Measurements from ENCODE around the gene PGS1. TPM values are rescaled to one million over a fixed set of nuclear protein-coding genes. Genes with fewer than 3 reads are reported as not detected.

The PGS1 gene
- total RNA-seq, 1 donor from 2014 or later = 22.7 TPM

DNA sequence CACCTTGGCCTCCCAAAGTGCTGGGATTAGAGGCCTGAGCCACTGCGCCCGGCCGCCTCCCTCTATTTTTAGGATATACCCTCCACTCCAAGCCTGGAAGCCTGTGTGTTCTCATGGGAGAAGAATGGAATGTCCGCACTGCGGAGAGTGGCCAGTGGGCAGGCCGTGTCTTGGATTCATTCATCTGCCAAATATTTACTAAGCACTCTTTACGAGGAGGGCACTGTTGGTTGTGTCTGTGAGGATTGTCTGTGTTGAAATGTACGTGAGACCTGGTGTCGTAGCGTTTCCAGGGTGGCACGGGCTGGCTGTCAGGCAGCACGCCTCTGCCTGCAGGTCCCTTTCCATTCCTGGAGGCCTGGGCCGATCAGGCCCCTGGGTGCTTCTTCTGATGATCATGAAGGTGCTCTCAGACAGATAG, 19.2 kb downstream of the PGS1 start:
- no peak overlapping the region for H3K4me3 Mint-ChIP-seq (ENCODE audit: unreplicated experiment)
- H3K27ac Mint-ChIP-seq (ENCODE audit: unreplicated experiment) = peak overlapping the region; percentile 81
- peaks cover 38% of the 10 kb centered on the region for H3K36me3 Mint-ChIP-seq (ENCODE audit: low read depth)
- TF ChIP-seq, protein P1, sequence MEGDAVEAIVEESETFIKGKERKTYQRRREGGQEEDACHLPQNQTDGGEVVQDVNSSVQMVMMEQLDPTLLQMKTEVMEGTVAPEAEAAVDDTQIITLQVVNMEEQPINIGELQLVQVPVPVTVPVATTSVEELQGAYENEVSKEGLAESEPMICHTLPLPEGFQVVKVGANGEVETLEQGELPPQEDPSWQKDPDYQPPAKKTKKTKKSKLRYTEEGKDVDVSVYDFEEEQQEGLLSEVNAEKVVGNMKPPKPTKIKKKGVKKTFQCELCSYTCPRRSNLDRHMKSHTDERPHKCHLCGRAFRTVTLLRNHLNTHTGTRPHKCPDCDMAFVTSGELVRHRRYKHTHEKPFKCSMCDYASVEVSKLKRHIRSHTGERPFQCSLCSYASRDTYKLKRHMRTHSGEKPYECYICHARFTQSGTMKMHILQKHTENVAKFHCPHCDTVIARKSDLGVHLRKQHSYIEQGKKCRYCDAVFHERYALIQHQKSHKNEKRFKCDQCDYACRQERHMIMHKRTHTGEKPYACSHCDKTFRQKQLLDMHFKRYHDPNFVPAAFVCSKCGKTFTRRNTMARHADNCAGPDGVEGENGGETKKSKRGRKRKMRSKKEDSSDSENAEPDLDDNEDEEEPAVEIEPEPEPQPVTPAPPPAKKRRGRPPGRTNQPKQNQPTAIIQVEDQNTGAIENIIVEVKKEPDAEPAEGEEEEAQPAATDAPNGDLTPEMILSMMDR (IDR thresholded peaks at IDR 0.05) = no peak
- no peak for DNase-seq (ENCODE audit: low spot score)
- no peaks in the 10 kb centered on the region for H3K9me3 Mint-ChIP-seq (ENCODE audit: low read depth)
- peaks cover 45% of the 10 kb centered on the region for H3K4me1 Mint-ChIP-seq (ENCODE audit: low read depth)
- no peaks in the 10 kb centered on the region for H3K27me3 Mint-ChIP-seq (ENCODE audit: low read depth)

DNA sequence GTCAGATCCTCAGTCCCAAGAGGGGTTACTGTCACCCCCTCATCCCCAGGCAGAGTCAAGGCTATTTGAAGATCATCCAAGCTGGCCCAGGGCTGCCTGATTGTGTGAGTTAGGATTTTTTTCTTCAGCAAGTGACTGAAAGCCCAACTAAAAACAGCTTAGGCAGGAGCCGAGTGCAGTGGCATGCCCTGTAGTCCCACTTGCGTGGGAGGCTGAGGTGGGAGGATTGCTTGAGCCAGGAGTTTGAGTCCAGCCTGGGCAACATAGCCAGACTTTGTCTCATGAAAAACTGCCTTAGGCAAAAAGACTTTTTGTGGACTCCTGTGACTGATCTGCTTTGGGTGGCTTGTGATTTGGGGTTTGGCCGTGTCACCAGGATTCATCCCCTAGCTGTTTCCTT, 19.9 kb downstream of the PGS1 start:
- peaks cover 45% of the 10 kb centered on the region for H3K4me1 Mint-ChIP-seq (ENCODE audit: low read depth)
- H3K27me3 Mint-ChIP-seq (ENCODE audit: low read depth) = no peaks in the 10 kb centered on the region
- peak overlapping the region; percentile 32 for H3K27ac Mint-ChIP-seq (ENCODE audit: unreplicated experiment)
- TF ChIP-seq, protein P1 (IDR thresholded peaks at IDR 0.05) = no peak
- H3K4me3 Mint-ChIP-seq (ENCODE audit: unreplicated experiment) = no peak overlapping the region
- H3K9me3 Mint-ChIP-seq (ENCODE audit: low read depth) = no peaks in the 10 kb centered on the region
- H3K36me3 Mint-ChIP-seq (ENCODE audit: low read depth) = peaks cover 45% of the 10 kb centered on the region
- DNase-seq (ENCODE audit: low spot score) = no peak

DNA sequence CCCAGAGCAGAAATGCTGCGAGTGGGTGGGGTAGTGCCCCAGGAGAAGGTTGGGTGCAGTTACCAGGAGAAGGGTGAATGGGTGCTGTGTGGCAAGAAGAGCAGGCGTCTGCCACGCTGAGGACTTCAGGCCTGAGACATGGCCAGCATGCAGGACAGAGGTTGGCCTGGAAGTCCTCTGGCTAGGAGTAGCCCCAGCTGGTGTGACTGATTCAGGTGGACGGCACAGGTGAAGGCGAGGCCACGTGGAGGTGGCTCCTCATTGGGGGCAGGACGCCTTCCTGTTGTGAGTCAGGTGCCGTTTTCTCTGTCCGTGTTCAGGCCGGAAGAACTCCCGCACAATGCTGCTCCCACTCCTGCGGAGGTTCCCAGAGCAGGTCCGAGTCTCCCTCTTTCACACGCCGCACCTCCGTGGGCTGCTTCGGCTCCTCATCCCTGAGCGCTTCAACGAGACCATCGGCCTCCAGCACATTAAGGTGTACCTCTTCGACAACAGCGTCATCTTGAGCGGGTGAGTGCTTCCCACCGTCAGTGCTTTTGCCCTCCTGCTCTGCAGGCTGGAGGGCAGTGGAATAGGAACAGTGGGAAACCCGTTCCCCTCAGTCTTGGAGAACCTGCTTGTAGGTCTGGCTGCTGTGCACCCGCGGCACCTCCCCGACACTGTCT, 20.7 kb downstream of the PGS1 start:
- Mint-ChIP-seq H3K9me3 (ENCODE audit: low read depth) (no peaks in the 10 kb centered on the region), H3K4me1 (ENCODE audit: low read depth) (peaks cover 45% of the 10 kb centered on the region), H3K36me3 (ENCODE audit: low read depth) (peaks cover 52% of the 10 kb centered on the region), H3K27me3 (ENCODE audit: low read depth) (no peaks in the 10 kb centered on the region), H3K27ac (ENCODE audit: unreplicated experiment) (no peak overlapping the region), H3K4me3 (ENCODE audit: unreplicated experiment) (no peak overlapping the region)
- TF ChIP-seq, protein P1 (IDR thresholded peaks at IDR 0.05) = no peak
- no peak for DNase-seq (ENCODE audit: low spot score)

DNA sequence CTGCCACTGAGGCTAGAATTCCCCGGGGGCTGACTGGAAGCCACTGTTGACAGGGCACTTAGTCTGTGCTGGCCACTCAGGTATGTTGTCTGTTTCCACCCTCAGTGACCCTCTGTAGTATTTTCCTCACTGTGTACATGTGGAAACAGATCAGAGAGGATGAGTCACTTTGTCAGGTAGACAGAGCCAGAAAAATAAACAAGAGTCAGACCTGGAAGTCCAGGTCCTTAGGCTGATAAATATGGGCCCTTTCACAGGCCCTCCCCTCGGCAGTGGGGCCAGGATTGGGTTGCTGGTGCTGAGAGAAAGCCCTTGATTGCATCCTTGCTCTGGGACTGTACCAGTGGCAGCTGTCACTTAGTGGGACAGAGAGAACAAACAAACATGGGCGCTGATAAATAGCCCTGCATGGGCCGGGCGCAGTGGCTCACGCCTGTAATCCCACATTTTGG, 21.3 kb downstream of the PGS1 start:
- H3K9me3 Mint-ChIP-seq (ENCODE audit: low read depth) = no peaks in the 10 kb centered on the region
- H3K4me3 Mint-ChIP-seq (ENCODE audit: unreplicated experiment) = no peak overlapping the region
- H3K27me3 Mint-ChIP-seq (ENCODE audit: low read depth) = no peaks in the 10 kb centered on the region
- peaks cover 55% of the 10 kb centered on the region for H3K36me3 Mint-ChIP-seq (ENCODE audit: low read depth)
- peaks cover 45% of the 10 kb centered on the region for H3K4me1 Mint-ChIP-seq (ENCODE audit: low read depth)
- no peak for DNase-seq (ENCODE audit: low spot score)
- TF ChIP-seq, protein P1 (IDR thresholded peaks at IDR 0.05) = no peak
- no peak overlapping the region for H3K27ac Mint-ChIP-seq (ENCODE audit: unreplicated experiment)

DNA sequence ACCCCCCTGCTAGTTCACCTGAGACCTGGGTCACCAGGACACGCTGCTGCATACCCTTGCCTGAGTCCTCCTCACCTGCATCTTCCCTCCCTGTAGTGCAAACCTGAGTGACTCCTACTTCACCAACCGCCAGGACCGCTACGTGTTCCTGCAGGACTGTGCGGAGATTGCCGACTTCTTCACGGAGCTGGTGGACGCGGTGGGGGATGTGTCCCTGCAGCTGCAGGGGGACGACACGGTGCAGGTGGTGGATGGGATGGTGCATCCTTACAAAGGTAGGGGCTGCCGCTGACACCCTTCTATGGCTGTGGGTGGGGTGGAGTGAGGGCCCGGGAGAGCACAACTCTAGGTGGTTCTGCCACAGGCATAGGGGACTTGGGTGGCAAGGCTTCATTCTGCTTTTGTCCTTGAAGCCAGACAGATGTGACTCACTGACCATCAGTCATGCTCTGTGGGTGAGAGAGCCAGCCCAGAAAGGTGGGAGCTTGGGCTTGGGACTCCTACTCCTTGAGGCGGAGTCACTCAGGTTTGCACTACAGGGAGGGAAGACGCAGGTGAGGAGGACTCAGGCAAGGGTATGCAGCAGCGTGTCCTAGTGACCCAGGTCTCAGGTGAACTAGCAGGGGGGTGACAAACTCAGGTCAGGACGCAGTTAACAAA, 22.3 kb downstream of the PGS1 start:
- H3K27me3 Mint-ChIP-seq (ENCODE audit: low read depth) = no peaks in the 10 kb centered on the region
- TF ChIP-seq, protein P1 (IDR thresholded peaks at IDR 0.05) = no peak
- H3K36me3 Mint-ChIP-seq (ENCODE audit: low read depth) = peaks cover 59% of the 10 kb centered on the region
- no peak overlapping the region for H3K4me3 Mint-ChIP-seq (ENCODE audit: unreplicated experiment)
- H3K27ac Mint-ChIP-seq (ENCODE audit: unreplicated experiment) = peak overlapping the region; percentile 68
- no peaks in the 10 kb centered on the region for H3K9me3 Mint-ChIP-seq (ENCODE audit: low read depth)
- H3K4me1 Mint-ChIP-seq (ENCODE audit: low read depth) = peaks cover 45% of the 10 kb centered on the region
- no peak for DNase-seq (ENCODE audit: low spot score)

Data from chondrocyte (in vitro differentiated cells).